Thyroid gland (tissue), 4 donors: Measurements from ENCODE around the gene HSF4.

ENCODE experiments used
- CTCF ChIP-seq, 6 experiments: fragments of 200-600 bp in 3 of 6; fragments of 450-650 bp in 3 of 6; sonication (generic) in 3 of 6; IDR thresholded peaks; one replicate each; pipeline ENCODE4 v1.5.1; 2016 to 2019; ENCODE audit warnings: antibody characterized with exemption in 6 of 6, mild to moderate bottlenecking in 2 of 6, inconsistent platforms in 1 of 6, moderate library complexity in 1 of 6
- POLR2A ChIP-seq, 2 donors: fragments of 450-650 bp; IDR thresholded peaks; one replicate each; pipeline ENCODE4 v1.6.1; 2017; ENCODE audit warnings: antibody characterized with exemption in 2 of 2, mild to moderate bottlenecking in 2 of 2, moderate library complexity in 1 of 2

GRCh38 chr16:67190041-67190440 lies 25.5 kb downstream of the HSF4 start, which contains the start of gene EXOC3L1:
- no peak for TF ChIP-seq CTCF (IDR thresholded peaks at IDR 0.05)
- TF ChIP-seq POLR2A (IDR thresholded peaks at IDR 0.05), result no peak
